GM18873 (cell line): ENCODE results near the gene RGS1.
A peak's percentile ranks its signal among the peaks of the same experiment; 100 is the strongest.
"Not testable (repeated sequence)": the region's sequence is repeated elsewhere in the genome, so short reads cannot be mapped to it uniquely, and the experiment has no call there.

Experiments
- ATAC-seq: cut with Tn5 transposase; IDR thresholded peaks from one replicate; pipeline ENCODE4 v1.9.1; 2021; ENCODE audit warnings: mild to moderate bottlenecking, moderate library complexity, moderate number of reproducible peaks; ENCODE audit not compliant: unreplicated experiment, low FRiP score

The RGS1 gene

GRCh38 chr1:192575499-192576189, at the start of gene RGS1:
Gene RGS1, plus strand, starts transcription at chr1:192575773. Its CDS starts 20 bp downstream, at chr1:192575793.
- peak; percentile 94 for ATAC-seq

- ATAC-seq = no peak
These were observed 48.3 kb upstream of the RGS1 start for GRCh38 chr1:192527111-192527795.

- ATAC-seq = peak; percentile 36
These were observed 47.6 kb upstream of the RGS1 start for GRCh38 chr1:192527950-192528349.

- no peak for ATAC-seq
These were observed 46.4 kb upstream of the RGS1 start for GRCh38 chr1:192529031-192529755.

- no peak for ATAC-seq
These were observed 45.8 kb upstream of the RGS1 start for GRCh38 chr1:192529811-192530210.

- ATAC-seq = peak; percentile 99
These were observed 45.3 kb upstream of the RGS1 start for GRCh38 chr1:192530254-192530653.

GRCh38 chr1:192531037-192531703, 44.4 kb upstream of the RGS1 start:
- ATAC-seq = not testable (repeated sequence)

GRCh38 chr1:192534666-192535065, 40.9 kb upstream of the RGS1 start:
- no peak for ATAC-seq

- ATAC-seq = no peak
These were observed 39.5 kb upstream of the RGS1 start for GRCh38 chr1:192535916-192536664.

- peak; percentile 92 for ATAC-seq
These were observed 36.9 kb upstream of the RGS1 start for GRCh38 chr1:192538407-192539296.

GRCh38 chr1:192539297-192540092, 36.1 kb upstream of the RGS1 start:
- no peak for ATAC-seq

GRCh38 chr1:192543445-192543844, 32.1 kb upstream of the RGS1 start:
- no peak for ATAC-seq

- peak; percentile 44 for ATAC-seq
These were observed 29.6 kb upstream of the RGS1 start for GRCh38 chr1:192545896-192546521.

- no peak for ATAC-seq
These were observed 28.9 kb upstream of the RGS1 start for GRCh38 chr1:192546596-192547190.

- no peak for ATAC-seq
These were observed 28.1 kb upstream of the RGS1 start for GRCh38 chr1:192547501-192547900.

- no peak for ATAC-seq
These were observed 25.6 kb upstream of the RGS1 start for GRCh38 chr1:192549937-192550336.

- peak; percentile 69 for ATAC-seq
These were observed 24.5 kb upstream of the RGS1 start for GRCh38 chr1:192550922-192551534.
